ENCODE results near the gene CAPN5.

CAPN5 gene

GRCh38 chr11:77121876-77122575, 55.3 kb downstream of the CAPN5 start:
- no peak for DNase-seq

- no peak for DNase-seq
These were observed 55.9 kb downstream of the CAPN5 start for GRCh38 chr11:77122576-77123212.

- no peak for DNase-seq
These were observed 56.8 kb downstream of the CAPN5 start for GRCh38 chr11:77123591-77123990.

GRCh38 chr11:77124041-77124440, 57.3 kb downstream of the CAPN5 start:
- DNase-seq = no peak

- DNase-seq = no peak
These were observed 57.7 kb downstream of the CAPN5 start for GRCh38 chr11:77124488-77124887.

- no peak for DNase-seq
These were observed 58.4 kb downstream of the CAPN5 start for GRCh38 chr11:77125191-77125590.

GRCh38 chr11:77125695-77126094, 58.9 kb downstream of the CAPN5 start:
- no peak for DNase-seq

GRCh38 chr11:77126156-77126775, 59.5 kb downstream of the CAPN5 start:
- DNase-seq = no peak

- peak; percentile 14 for DNase-seq
These were observed 60.1 kb downstream of the CAPN5 start for GRCh38 chr11:77126861-77127234.

GRCh38 chr11:77127235-77127911, 60.6 kb downstream of the CAPN5 start:
- DNase-seq = peak; percentile 57

GRCh38 chr11:77127920-77128691, 61.3 kb downstream of the CAPN5 start, which contains the start of gene MYO7A:
Gene MYO7A, plus strand, starts transcription at chr11:77128246. Its CDS starts 2,389 bp downstream, at chr11:77130635.
- DNase-seq = peak; percentile 69

- DNase-seq = no peak
These were observed 62.5 kb downstream of the CAPN5 start for GRCh38 chr11:77129069-77129841.

GRCh38 chr11:77129842-77130756, 63.3 kb downstream of the CAPN5 start:
- no peak for DNase-seq

GRCh38 chr11:77130763-77131513, 64.2 kb downstream of the CAPN5 start:
- no peak for DNase-seq

- no peak for DNase-seq
These were observed 64.8 kb downstream of the CAPN5 start for GRCh38 chr11:77131560-77131959.

- DNase-seq = no peak
These were observed 68.3 kb downstream of the CAPN5 start for GRCh38 chr11:77135069-77135468.

GRCh38 chr11:77136074-77136473, 69.3 kb downstream of the CAPN5 start:
- DNase-seq = no peak

- DNase-seq = no peak
These were observed 70.1 kb downstream of the CAPN5 start for GRCh38 chr11:77136784-77137420.

GRCh38 chr11:77137421-77137820, 70.7 kb downstream of the CAPN5 start:
- no peak for DNase-seq
